ENCODE data around the gene FIGNL1.

FIGNL1 gene

DNA sequence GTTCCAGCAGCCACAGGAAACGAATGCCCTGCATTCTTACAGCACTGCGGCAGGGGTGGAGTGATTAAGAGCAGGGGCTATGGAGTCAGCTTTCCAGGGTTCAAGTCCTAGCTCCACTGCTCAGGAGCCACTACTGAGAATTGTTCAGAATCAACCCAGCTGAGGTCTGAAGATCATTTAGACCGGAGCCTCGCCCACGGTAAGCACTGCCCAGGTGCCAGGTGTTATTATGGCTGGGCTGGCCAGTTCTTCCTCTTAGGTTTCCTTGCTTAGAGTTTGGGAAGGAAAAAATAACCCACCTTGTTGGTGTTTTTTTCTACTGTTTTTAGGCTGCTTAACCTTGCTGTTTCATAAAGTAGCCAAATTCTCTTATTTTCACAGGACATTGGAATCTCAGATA is 4.8 kb upstream of the FIGNL1 start:
- no peaks in the 10 kb centered on the region for H3K27me3 ChIP-seq (ENCODE audit: low read depth, low read length)
- H3K36me3 ChIP-seq (replicated peaks; ENCODE audit: low read depth, low read length): no peaks in the 10 kb centered on the region
- H3K27ac ChIP-seq (ENCODE audit: low read length): no peak overlapping the region
- H3K4me1 ChIP-seq (ENCODE audit: low read length): peaks cover 6% of the 10 kb centered on the region
- no peak overlapping the region for H3K4me2 ChIP-seq (ENCODE audit: low read length)
- no peak overlapping the region for H2AFZ ChIP-seq (ENCODE audit: low read depth, low read length)
- TF ChIP-seq EZH2phosphoT487 (IDR thresholded peaks at IDR 0.05; ENCODE audit: low read depth): no peak
- TF ChIP-seq, protein P1, sequence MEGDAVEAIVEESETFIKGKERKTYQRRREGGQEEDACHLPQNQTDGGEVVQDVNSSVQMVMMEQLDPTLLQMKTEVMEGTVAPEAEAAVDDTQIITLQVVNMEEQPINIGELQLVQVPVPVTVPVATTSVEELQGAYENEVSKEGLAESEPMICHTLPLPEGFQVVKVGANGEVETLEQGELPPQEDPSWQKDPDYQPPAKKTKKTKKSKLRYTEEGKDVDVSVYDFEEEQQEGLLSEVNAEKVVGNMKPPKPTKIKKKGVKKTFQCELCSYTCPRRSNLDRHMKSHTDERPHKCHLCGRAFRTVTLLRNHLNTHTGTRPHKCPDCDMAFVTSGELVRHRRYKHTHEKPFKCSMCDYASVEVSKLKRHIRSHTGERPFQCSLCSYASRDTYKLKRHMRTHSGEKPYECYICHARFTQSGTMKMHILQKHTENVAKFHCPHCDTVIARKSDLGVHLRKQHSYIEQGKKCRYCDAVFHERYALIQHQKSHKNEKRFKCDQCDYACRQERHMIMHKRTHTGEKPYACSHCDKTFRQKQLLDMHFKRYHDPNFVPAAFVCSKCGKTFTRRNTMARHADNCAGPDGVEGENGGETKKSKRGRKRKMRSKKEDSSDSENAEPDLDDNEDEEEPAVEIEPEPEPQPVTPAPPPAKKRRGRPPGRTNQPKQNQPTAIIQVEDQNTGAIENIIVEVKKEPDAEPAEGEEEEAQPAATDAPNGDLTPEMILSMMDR (IDR thresholded peaks at IDR 0.05; ENCODE audit: low read depth, low read length): no peak
- H3K9me3 ChIP-seq (ENCODE audit: insufficient read depth, low read length): no peaks in the 10 kb centered on the region
- peaks cover 5% of the 10 kb centered on the region for H3K79me2 ChIP-seq (ENCODE audit: low read length)
- no peak overlapping the region for H3K9ac ChIP-seq (ENCODE audit: low read length)
- H3K4me3 ChIP-seq (ENCODE audit: low read length): no peak overlapping the region
- no peaks in the 10 kb centered on the region for H4K20me1 ChIP-seq (ENCODE audit: insufficient read depth, low read length)

DNA sequence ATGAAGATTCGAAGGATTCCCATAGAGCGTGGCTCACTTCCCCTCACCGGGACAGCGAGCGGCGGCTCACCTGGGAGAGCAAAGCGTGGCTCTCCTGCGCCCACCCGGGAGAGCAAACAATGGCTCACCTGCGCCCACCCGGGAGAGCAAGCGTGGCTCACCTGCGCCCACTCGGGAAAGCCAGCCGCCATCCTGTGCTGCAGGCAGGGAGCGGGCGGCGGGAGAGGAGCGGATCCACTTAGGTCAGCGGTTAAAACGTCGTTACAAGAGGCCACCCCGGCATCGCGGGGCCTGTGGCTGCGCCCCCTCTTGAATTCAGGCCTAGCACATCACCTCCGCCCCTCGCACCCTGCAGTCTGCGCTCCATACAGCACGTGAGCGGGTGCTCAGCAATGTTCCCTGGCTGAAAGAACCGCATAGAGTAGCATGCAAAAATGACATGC is 461 bp upstream of the FIGNL1 start:
- H3K27me3 ChIP-seq (ENCODE audit: low read depth, low read length): no peaks in the 10 kb centered on the region
- peak overlapping the region; percentile 89 for H3K4me2 ChIP-seq (ENCODE audit: low read length)
- peak overlapping the region; percentile 90 for H3K4me3 ChIP-seq (ENCODE audit: low read length)
- H2AFZ ChIP-seq (ENCODE audit: low read depth, low read length): peak overlapping the region; percentile 93
- H3K9ac ChIP-seq (ENCODE audit: low read length): peak overlapping the region; percentile 85
- no peaks in the 10 kb centered on the region for H3K9me3 ChIP-seq (ENCODE audit: insufficient read depth, low read length)
- TF ChIP-seq, protein P1 (IDR thresholded peaks at IDR 0.05; ENCODE audit: low read depth, low read length): no peak; the same call in 1 of the 2 replicates
- no peak for TF ChIP-seq EZH2phosphoT487 (IDR thresholded peaks at IDR 0.05; ENCODE audit: low read depth)
- peaks cover 19% of the 10 kb centered on the region for H4K20me1 ChIP-seq (ENCODE audit: insufficient read depth, low read length)
- H3K4me1 ChIP-seq (ENCODE audit: low read length): peaks cover 33% of the 10 kb centered on the region
- 0 out of 2 replicates have a peak overlapping the region, but pooled peaks have one; percentile 20 for H3K27ac ChIP-seq (ENCODE audit: low read length)
- peaks cover 20% of the 10 kb centered on the region for H3K36me3 ChIP-seq (replicated peaks; ENCODE audit: low read depth, low read length)
- H3K79me2 ChIP-seq (ENCODE audit: low read length): peaks cover 39% of the 10 kb centered on the region

DNA sequence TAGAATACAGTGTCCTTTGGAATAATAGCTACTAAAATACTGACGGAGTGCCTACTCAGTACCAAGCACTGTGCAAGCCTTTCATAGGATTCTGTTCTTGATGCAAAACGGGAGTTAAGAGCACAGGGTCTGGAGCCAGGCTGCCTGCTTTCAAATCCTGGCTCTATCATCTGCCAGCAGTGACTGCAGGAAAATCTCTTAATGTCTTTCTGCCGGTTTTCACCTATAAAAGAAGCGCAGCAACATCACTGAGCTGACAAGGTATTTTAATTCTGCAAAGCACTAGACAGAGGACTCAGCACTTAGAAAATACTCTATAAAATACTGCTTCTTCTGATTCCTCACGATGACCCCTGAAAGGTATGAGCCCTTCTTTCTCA is 659 bp downstream of the FIGNL1 start:
- H3K27ac ChIP-seq (ENCODE audit: low read length): peak overlapping the region; percentile 55
- H3K9me3 ChIP-seq (ENCODE audit: insufficient read depth, low read length): no peaks in the 10 kb centered on the region
- peaks cover 24% of the 10 kb centered on the region for H4K20me1 ChIP-seq (ENCODE audit: insufficient read depth, low read length)
- peaks cover 44% of the 10 kb centered on the region for H3K79me2 ChIP-seq (ENCODE audit: low read length)
- peak overlapping the region; percentile 90 for H3K4me3 ChIP-seq (ENCODE audit: low read length)
- H2AFZ ChIP-seq (ENCODE audit: low read depth, low read length): no peak overlapping the region
- H3K27me3 ChIP-seq (ENCODE audit: low read depth, low read length): no peaks in the 10 kb centered on the region
- H3K4me2 ChIP-seq (ENCODE audit: low read length): peak overlapping the region; percentile 89
- H3K36me3 ChIP-seq (replicated peaks; ENCODE audit: low read depth, low read length): peaks cover 31% of the 10 kb centered on the region
- peaks cover 33% of the 10 kb centered on the region for H3K4me1 ChIP-seq (ENCODE audit: low read length)
- peak overlapping the region; percentile 85 for H3K9ac ChIP-seq (ENCODE audit: low read length)
- TF ChIP-seq EZH2phosphoT487 (IDR thresholded peaks at IDR 0.05; ENCODE audit: low read depth): no peak
- TF ChIP-seq, protein P1 (IDR thresholded peaks at IDR 0.05; ENCODE audit: low read depth, low read length): no peak

DNA sequence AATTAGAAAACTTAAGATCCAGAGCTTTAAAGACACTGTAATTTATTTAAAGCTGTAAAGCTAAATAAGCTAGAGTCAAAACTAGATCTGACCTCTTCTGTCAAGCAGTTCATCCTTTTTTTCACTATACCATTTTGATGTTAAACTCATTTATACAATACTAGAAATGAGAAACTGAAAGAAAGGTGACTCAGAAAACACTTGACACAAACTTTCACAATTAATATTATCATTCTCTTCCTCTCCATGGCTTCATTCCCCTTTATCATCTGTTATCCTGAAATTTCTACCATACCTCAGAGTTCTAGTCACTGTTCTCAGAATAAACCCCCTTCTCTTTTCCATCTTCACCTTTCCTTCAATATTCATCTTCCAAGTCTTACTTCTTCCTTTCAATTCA is 1.3 kb downstream of the FIGNL1 start:
- peaks cover 36% of the 10 kb centered on the region for H3K36me3 ChIP-seq (replicated peaks; ENCODE audit: low read depth, low read length)
- peak overlapping the region; percentile 85; the same call in 1 of the 2 replicates for H3K9ac ChIP-seq (ENCODE audit: low read length)
- no peaks in the 10 kb centered on the region for H3K9me3 ChIP-seq (ENCODE audit: insufficient read depth, low read length)
- peak overlapping the region; percentile 89 for H3K4me2 ChIP-seq (ENCODE audit: low read length)
- H2AFZ ChIP-seq (ENCODE audit: low read depth, low read length): no peak overlapping the region
- peak overlapping the region; percentile 90 for H3K4me3 ChIP-seq (ENCODE audit: low read length)
- peaks cover 45% of the 10 kb centered on the region for H3K79me2 ChIP-seq (ENCODE audit: low read length)
- H3K27ac ChIP-seq (ENCODE audit: low read length): peak overlapping the region; percentile 55
- TF ChIP-seq EZH2phosphoT487 (IDR thresholded peaks at IDR 0.05; ENCODE audit: low read depth): no peak
- TF ChIP-seq, protein P1 (IDR thresholded peaks at IDR 0.05; ENCODE audit: low read depth, low read length): no peak
- H4K20me1 ChIP-seq (ENCODE audit: insufficient read depth, low read length): peaks cover 24% of the 10 kb centered on the region
- peaks cover 33% of the 10 kb centered on the region for H3K4me1 ChIP-seq (ENCODE audit: low read length)
- H3K27me3 ChIP-seq (ENCODE audit: low read depth, low read length): no peaks in the 10 kb centered on the region
